SK-N-SH (cell line): ENCODE data around the gene MRM1. TPM values are rescaled to one million over a fixed set of nuclear protein-coding genes. Genes with fewer than 3 reads are reported as not detected.

Experiments used
- CTCF ChIA-PET: fragments of 300-600, 350-600 bp; formaldehyde crosslinking; extraction: SDS; loops from one replicate; lab custom pipeline; 2021; lab: Yijun Ruan, JAX
- POLR2A ChIA-PET: fragments of 350-600 bp; sonication (Branson Sonifier 250); formaldehyde crosslinking; extraction: SDS; loops from one replicate; lab custom pipeline; 2020; ENCODE audit warnings: antibody characterized with exemption, inconsistent platforms; lab: Yijun Ruan, JAX
- DNase-seq: peaks from one replicate; pipeline ENCODE4 v3.0.0; 2012
- H2AFZ ChIP-seq: fragments of 200-600 bp; sonication (generic); 2 replicates; pipeline ENCODE4 v1.8.1; 2016; ENCODE audit warnings: antibody characterized with exemption, mild to moderate bottlenecking, low read depth
- H3F3A ChIP-seq: fragments of 200-600 bp; sonication (generic); replicated peaks from 2 replicates; pipeline ENCODE3; 2016; ENCODE audit warnings: antibody characterized with exemption, mild to moderate bottlenecking; ENCODE audit not compliant: insufficient read depth
- H3K27ac ChIP-seq, 2 experiments: fragments of 200-500 bp in 1 of 2; fragments of 200-600 bp in 1 of 2; sonication (Bioruptor generic) in 1 of 2; sonication (generic), shearing (Covaris generic) in 1 of 2; 2 replicates each; pipeline versions ENCODE4 v1.5.1 to v1.6.1; 2014 to 2016; ENCODE audit warnings: low read depth in 2 of 2, inconsistent platforms in 1 of 2, low read length in 1 of 2, mild to moderate bottlenecking in 1 of 2, mixed read lengths in 1 of 2
- H3K27me3 ChIP-seq: fragments of 200-600 bp; sonication (generic), shearing (Covaris generic); 2 replicates; pipeline ENCODE4 v1.6.1; 2016; ENCODE audit warnings: mixed run types; ENCODE audit not compliant: insufficient read depth
- H3K36me3 ChIP-seq, 2 experiments: fragments of 200-500 bp in 1 of 2; fragments of 200-600 bp in 1 of 2; sonication (Bioruptor generic) in 1 of 2; sonication (generic) in 1 of 2; replicated peaks in 1 of 2; 2 replicates each; pipeline versions ENCODE3 to v1.5.1; 2014 to 2016; ENCODE audit warnings: low read length in 1 of 2, mild to moderate bottlenecking in 1 of 2; ENCODE audit not compliant: insufficient read depth in 2 of 2, control insufficient read depth in 1 of 2
- H3K4me1 ChIP-seq, 2 experiments: fragments of 200-500 bp in 1 of 2; fragments of 200-600 bp in 1 of 2; sonication (Bioruptor generic) in 1 of 2; sonication (generic), shearing (Covaris generic) in 1 of 2; 2 replicates each; pipeline versions ENCODE4 v1.5.1 to v1.6.1; 2014 to 2016; ENCODE audit warnings: low read depth in 1 of 2, low read length in 1 of 2, mixed run types in 1 of 2; ENCODE audit not compliant: insufficient read depth in 2 of 2, control insufficient read depth in 1 of 2
- H3K4me2 ChIP-seq: fragments of 200-600 bp; sonication (generic), shearing (Covaris generic); 2 replicates; pipeline ENCODE4 v1.6.1; 2017; ENCODE audit warnings: mixed run types
- H3K4me3 ChIP-seq, 2 experiments: fragments of 200-500 bp in 1 of 2; fragments of 200-600 bp in 1 of 2; sonication (Bioruptor generic) in 1 of 2; sonication (generic), shearing (Covaris generic) in 1 of 2; 2 replicates each; pipeline versions ENCODE4 v1.5.1 to v1.8.1; 2014 to 2016; ENCODE audit warnings: low read depth in 2 of 2, inconsistent platforms in 1 of 2, low read length in 1 of 2, mild to moderate bottlenecking in 1 of 2, mixed read lengths in 1 of 2, moderate library complexity in 1 of 2
- H3K79me2 ChIP-seq: fragments of 200-600 bp; sonication (generic); 2 replicates; pipeline ENCODE4 v1.8.1; 2017; ENCODE audit warnings: mild to moderate bottlenecking; ENCODE audit not compliant: insufficient read depth
- H3K9ac ChIP-seq: fragments of 200-600 bp; sonication (generic); 2 replicates; pipeline ENCODE4 v1.6.1; 2017; ENCODE audit warnings: mixed run types
- H3K9me2 ChIP-seq: fragments of 200-600 bp; sonication (generic); 2 replicates; pipeline ENCODE4 v1.6.1; 2017; ENCODE audit warnings: mixed run types
- H3K9me3 ChIP-seq: fragments of 200-600 bp; sonication (generic); 2 replicates; pipeline ENCODE4 v1.6.1; 2017; ENCODE audit warnings: mixed run types, mild to moderate bottlenecking, moderate library complexity
- H4K20me1 ChIP-seq: fragments of 200-600 bp; sonication (generic); 2 replicates; pipeline ENCODE4 v1.6.1; 2017; ENCODE audit warnings: mild to moderate bottlenecking, mixed run types; ENCODE audit not compliant: insufficient read depth
- CHD2 ChIP-seq: fragments of 150-350 bp; IDR thresholded peaks from 2 replicates; pipeline ENCODE4 v1.6.1; 2018; ENCODE audit warnings: low read length; ENCODE audit not compliant: partially characterized antibody
- ELF1 ChIP-seq: IDR thresholded peaks from 2 replicates; pipeline ENCODE4 v1.4.0; 2012
- FOSL2 ChIP-seq: IDR thresholded peaks from 2 replicates; pipeline ENCODE4 v1.4.0; 2012; ENCODE audit warnings: low read depth, mild to moderate bottlenecking, moderate library complexity, borderline replicate concordance
- FOXM1 ChIP-seq: IDR thresholded peaks from 2 replicates; pipeline ENCODE4 v1.4.0; 2012; ENCODE audit warnings: low read depth, mild to moderate bottlenecking
- MXI1 ChIP-seq: IDR thresholded peaks from 2 replicates; pipeline ENCODE4 v1.6.1; 2012; ENCODE audit warnings: mild to moderate bottlenecking, low read depth, low read length, improper control_type of control experiment
- PBX3 ChIP-seq: IDR thresholded peaks from 2 replicates; pipeline ENCODE4; 2012
- RFX5 ChIP-seq: IDR thresholded peaks from 2 replicates; pipeline ENCODE4 v1.6.1; 2012; ENCODE audit warnings: mild to moderate bottlenecking, improper control_type of control experiment, low read length
- SIN3A ChIP-seq: IDR thresholded peaks from 2 replicates; pipeline ENCODE4 v1.6.1; 2012; ENCODE audit warnings: low read depth, mild to moderate bottlenecking, low read length, moderate library complexity, borderline replicate concordance
- TAF1 ChIP-seq: IDR thresholded peaks from 2 replicates; pipeline ENCODE4 v1.6.1; 2012; ENCODE audit warnings: low read depth, mild to moderate bottlenecking, low read length, moderate library complexity, borderline replicate concordance
- TEAD4 ChIP-seq: IDR thresholded peaks from 2 replicates; pipeline ENCODE4 v1.4.0; 2012; ENCODE audit warnings: mild to moderate bottlenecking, borderline replicate concordance; ENCODE audit not compliant: insufficient read depth
- YY1 ChIP-seq: IDR thresholded peaks from 2 replicates; pipeline ENCODE4 v1.4.0; 2012; ENCODE audit warnings: low read depth, mild to moderate bottlenecking
- ZBTB33 ChIP-seq: IDR thresholded peaks from 2 replicates; pipeline ENCODE4 v1.4.0; 2012; ENCODE audit warnings: low read depth, borderline replicate concordance
- WGBS: methylation state at CpG from one replicate; pipeline ENCODE4 v1.1.6; 2017; ENCODE audit warnings: low lambda C conversion rate; 5-methylcytosine and 5-hydroxymethylcytosine counted together
- polyA plus RNA-seq, 3 experiments: library from polyadenylated mRNA; depleted of rRNA; stranded (reverse); fragments of >200 nt; gene quantifications; 2 replicates each; pipeline ENCODE4 v1.2.3, GENCODE V29; 2012
- TF ChIP-seq, protein P1 (sequence below): IDR thresholded peaks from 2 replicates; pipeline ENCODE4 v1.4.0; 2012; ENCODE audit warnings: low read depth, borderline replicate concordance

The MRM1 gene
- polyA plus RNA-seq, 1 of the 3 experiments (the other 2 are of a cell fraction): 9.8 TPM

- Histone ChIP-seq H3K9me2 (no peaks in the 10 kb centered on the region), H3K79me2 (peaks cover 32% of the 10 kb centered on the region; the same call in 1 of the 2 replicates), H3K27ac (peak overlapping the region; percentile 76 to 78; a peak in 3 of 4 replicates), H3K9ac (peak overlapping the region; percentile 84; the same call in 1 of the 2 replicates), H3K4me2 (peak overlapping the region; percentile 94), H3K36me3 (peaks cover 0 to 11% of the 10 kb centered on the region in 2 experiments), H3F3A (peaks cover 16% of the 10 kb centered on the region), H3K4me3 (peak overlapping the region; percentile 85 to 90), H2AFZ (peak overlapping the region; percentile 82; the same call in 1 of the 2 replicates), H3K4me1 (peaks cover 0 to 21% of the 10 kb centered on the region in 2 experiments; a peak in 2 of 4 replicates), H3K9me3 (no peaks in the 10 kb centered on the region), H4K20me1 (peaks cover 7% of the 10 kb centered on the region; the same call in 1 of the 2 replicates), H3K27me3 (no peaks in the 10 kb centered on the region)
- POLR2A ChIA-PET: interaction anchor here (1.6 to 2.2 kb wide), 2 partner anchors 8 to 55 kb away, joined by 5 to 16 read pairs; partner anchors contain the start of gene DHRS11
- 78% methylated on average over 3 of the region's 3 CpGs for WGBS
- CTCF ChIA-PET: interaction anchor here (0.5 to 4.4 kb wide), 7 partner anchors 8 to 644 kb away, joined by 3 to 86 read pairs (median 10); partner anchors contain the start of genes MYO19 and PIGW
- TF ChIP-seq, protein P1, sequence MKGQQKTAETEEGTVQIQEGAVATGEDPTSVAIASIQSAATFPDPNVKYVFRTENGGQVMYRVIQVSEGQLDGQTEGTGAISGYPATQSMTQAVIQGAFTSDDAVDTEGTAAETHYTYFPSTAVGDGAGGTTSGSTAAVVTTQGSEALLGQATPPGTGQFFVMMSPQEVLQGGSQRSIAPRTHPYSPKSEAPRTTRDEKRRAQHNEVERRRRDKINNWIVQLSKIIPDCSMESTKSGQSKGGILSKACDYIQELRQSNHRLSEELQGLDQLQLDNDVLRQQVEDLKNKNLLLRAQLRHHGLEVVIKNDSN: no peak
- TF ChIP-seq ZBTB33 (no peak), MXI1 (no peak), YY1 (no peak), ELF1 (no peak), SIN3A (no peak), FOXM1 (no peak), TAF1 (no peak), RFX5 (no peak), PBX3 (no peak), CHD2 (no peak), TEAD4 (no peak)
- DNase-seq: no peak
Measured at GRCh38 chr17:36600465-36600864, 918 bp upstream of the MRM1 start.

DNA sequence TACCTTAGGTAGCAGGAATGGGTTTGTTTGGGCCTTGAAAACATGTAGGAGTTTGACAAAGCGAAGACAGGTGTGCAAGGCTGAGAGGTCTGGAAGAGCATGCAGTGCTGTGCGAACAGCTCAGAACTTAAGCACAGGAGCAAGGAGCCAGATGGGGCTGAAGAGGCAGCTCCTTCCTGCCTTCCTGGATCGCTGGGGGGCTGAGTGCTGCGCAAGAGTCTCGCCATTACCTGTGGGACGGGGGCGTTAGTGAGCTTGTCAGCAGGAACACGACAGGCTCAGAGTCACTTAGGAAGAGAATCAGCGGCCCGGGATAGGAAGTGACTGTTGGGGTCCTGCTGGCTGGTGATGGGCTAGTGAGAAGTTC lies 464 bp upstream of the MRM1 start:
- peak overlapping the region; percentile 84 for H3K9ac ChIP-seq
- H3K4me2 ChIP-seq: peak overlapping the region; percentile 94
- TF ChIP-seq TEAD4 (no peak), FOSL2 (no peak)
- H3K9me2 ChIP-seq: no peaks in the 10 kb centered on the region
- peaks cover 32% of the 10 kb centered on the region; the same call in 1 of the 2 replicates for H3K79me2 ChIP-seq
- peaks cover 0 to 21% of the 10 kb centered on the region in 2 experiments; a peak in 2 of 4 replicates for H3K4me1 ChIP-seq
- peaks cover 0 to 11% of the 10 kb centered on the region in 2 experiments for H3K36me3 ChIP-seq
- H3F3A ChIP-seq: peaks cover 16% of the 10 kb centered on the region
- POLR2A ChIA-PET: interaction anchor here (1.0 to 2.2 kb wide), 3 partner anchors 8 to 55 kb away, joined by 3 to 16 read pairs (median 5); partner anchors contain the start of gene DHRS11
- peak overlapping the region; percentile 85 to 90 for H3K4me3 ChIP-seq
- CTCF ChIA-PET: interaction anchor here (0.5 to 4.4 kb wide), 9 partner anchors 8 to 643 kb away, joined by 3 to 86 read pairs (median 8); partner anchors contain the start of genes MYO19 and PIGW
- H3K27ac ChIP-seq: peak overlapping the region; percentile 76 to 78
- peaks cover 7% of the 10 kb centered on the region; the same call in 1 of the 2 replicates for H4K20me1 ChIP-seq
- DNase-seq: no peak
- peak overlapping the region; percentile 82 for H2AFZ ChIP-seq
- WGBS: 28% methylated on average over 8 of the region's 10 CpGs
- no peaks in the 10 kb centered on the region for H3K27me3 ChIP-seq
- no peaks in the 10 kb centered on the region for H3K9me3 ChIP-seq
